NOMO-1 treated with dmso at 0.1 percent for 144 hours (cell line): ENCODE measurements around the gene HDAC4.

Experiments
- DNase-seq: peaks from one replicate; lab custom pipeline; 2025; ENCODE audit not compliant: unreplicated experiment; lab: John Stamatoyannopoulos, UW

HDAC4 gene

GRCh38 chr2:239133945-239134570, 266.8 kb downstream of the HDAC4 start:
- no peak for DNase-seq

GRCh38 chr2:239132786-239133185, 268.0 kb downstream of the HDAC4 start:
- no peak for DNase-seq

GRCh38 chr2:239132156-239132709, 268.6 kb downstream of the HDAC4 start:
- no peak for DNase-seq

GRCh38 chr2:239131521-239131920, 269.3 kb downstream of the HDAC4 start:
- no peak for DNase-seq

GRCh38 chr2:239130786-239131325, 270.0 kb downstream of the HDAC4 start:
- no peak for DNase-seq

GRCh38 chr2:239130041-239130440, 270.8 kb downstream of the HDAC4 start:
- DNase-seq, result no peak

GRCh38 chr2:239129147-239129920, 271.5 kb downstream of the HDAC4 start:
- no peak for DNase-seq

- DNase-seq, result no peak
Observed at GRCh38 chr2:239128706-239129105, 272.1 kb downstream of the HDAC4 start.

GRCh38 chr2:239127513-239127912, 273.3 kb downstream of the HDAC4 start:
- DNase-seq, result no peak

GRCh38 chr2:239125726-239126675, 274.8 kb downstream of the HDAC4 start:
- DNase-seq, result no peak

GRCh38 chr2:239124152-239124899, 276.5 kb downstream of the HDAC4 start:
- no peak for DNase-seq

- DNase-seq, result no peak
Observed at GRCh38 chr2:239122421-239123110, 278.3 kb downstream of the HDAC4 start.

GRCh38 chr2:239121600-239122012, 279.2 kb downstream of the HDAC4 start:
- no peak for DNase-seq

- DNase-seq, result no peak
Observed at GRCh38 chr2:239120664-239121063, 280.2 kb downstream of the HDAC4 start.

GRCh38 chr2:239119346-239120126, 281.3 kb downstream of the HDAC4 start:
- DNase-seq, result no peak

- DNase-seq, result peak; percentile 58
Observed at GRCh38 chr2:239118675-239119211, 282.1 kb downstream of the HDAC4 start.

- DNase-seq, result no peak
Observed at GRCh38 chr2:239118264-239118663, 282.6 kb downstream of the HDAC4 start.

- DNase-seq, result no peak
Observed at GRCh38 chr2:239117831-239118230, 283.0 kb downstream of the HDAC4 start.
